SK-N-SH (cell line): Measurements from ENCODE around the gene IFIT1B. TPM values are rescaled to one million over a fixed set of nuclear protein-coding genes. Genes with fewer than 3 reads are reported as not detected.

ENCODE experiments used
- CTCF ChIA-PET: fragments of 300-600, 350-600 bp; formaldehyde crosslinking; extraction: SDS; loops from one replicate; lab custom pipeline; 2021; lab: Yijun Ruan, JAX
- POLR2A ChIA-PET: fragments of 350-600 bp; sonication (Branson Sonifier 250); formaldehyde crosslinking; extraction: SDS; loops from one replicate; lab custom pipeline; 2020; ENCODE audit warnings: antibody characterized with exemption, inconsistent platforms; lab: Yijun Ruan, JAX
- DNase-seq: peaks from one replicate; pipeline ENCODE4 v3.0.0; 2012
- H2AFZ ChIP-seq: fragments of 200-600 bp; sonication (generic); 2 replicates; pipeline ENCODE4 v1.8.1; 2016; ENCODE audit warnings: antibody characterized with exemption, mild to moderate bottlenecking, low read depth
- H3F3A ChIP-seq: fragments of 200-600 bp; sonication (generic); replicated peaks from 2 replicates; pipeline ENCODE3; 2016; ENCODE audit warnings: antibody characterized with exemption, mild to moderate bottlenecking; ENCODE audit not compliant: insufficient read depth
- H3K27ac ChIP-seq, 2 experiments: fragments of 200-500 bp in 1 of 2; fragments of 200-600 bp in 1 of 2; sonication (Bioruptor generic) in 1 of 2; sonication (generic), shearing (Covaris generic) in 1 of 2; 2 replicates each; pipeline versions ENCODE4 v1.5.1 to v1.6.1; 2014 to 2016; ENCODE audit warnings: low read depth in 2 of 2, inconsistent platforms in 1 of 2, low read length in 1 of 2, mild to moderate bottlenecking in 1 of 2, mixed read lengths in 1 of 2
- H3K27me3 ChIP-seq: fragments of 200-600 bp; sonication (generic), shearing (Covaris generic); 2 replicates; pipeline ENCODE4 v1.6.1; 2016; ENCODE audit warnings: mixed run types; ENCODE audit not compliant: insufficient read depth
- H3K36me3 ChIP-seq, 2 experiments: fragments of 200-500 bp in 1 of 2; fragments of 200-600 bp in 1 of 2; sonication (Bioruptor generic) in 1 of 2; sonication (generic) in 1 of 2; replicated peaks in 1 of 2; 2 replicates each; pipeline versions ENCODE3 to v1.5.1; 2014 to 2016; ENCODE audit warnings: low read length in 1 of 2, mild to moderate bottlenecking in 1 of 2; ENCODE audit not compliant: insufficient read depth in 2 of 2, control insufficient read depth in 1 of 2
- H3K4me1 ChIP-seq, 2 experiments: fragments of 200-500 bp in 1 of 2; fragments of 200-600 bp in 1 of 2; sonication (Bioruptor generic) in 1 of 2; sonication (generic), shearing (Covaris generic) in 1 of 2; 2 replicates each; pipeline versions ENCODE4 v1.5.1 to v1.6.1; 2014 to 2016; ENCODE audit warnings: low read depth in 1 of 2, low read length in 1 of 2, mixed run types in 1 of 2; ENCODE audit not compliant: insufficient read depth in 2 of 2, control insufficient read depth in 1 of 2
- H3K4me2 ChIP-seq: fragments of 200-600 bp; sonication (generic), shearing (Covaris generic); 2 replicates; pipeline ENCODE4 v1.6.1; 2017; ENCODE audit warnings: mixed run types
- H3K4me3 ChIP-seq, 2 experiments: fragments of 200-500 bp in 1 of 2; fragments of 200-600 bp in 1 of 2; sonication (Bioruptor generic) in 1 of 2; sonication (generic), shearing (Covaris generic) in 1 of 2; 2 replicates each; pipeline versions ENCODE4 v1.5.1 to v1.8.1; 2014 to 2016; ENCODE audit warnings: low read depth in 2 of 2, inconsistent platforms in 1 of 2, low read length in 1 of 2, mild to moderate bottlenecking in 1 of 2, mixed read lengths in 1 of 2, moderate library complexity in 1 of 2
- H3K79me2 ChIP-seq: fragments of 200-600 bp; sonication (generic); 2 replicates; pipeline ENCODE4 v1.8.1; 2017; ENCODE audit warnings: mild to moderate bottlenecking; ENCODE audit not compliant: insufficient read depth
- H3K9ac ChIP-seq: fragments of 200-600 bp; sonication (generic); 2 replicates; pipeline ENCODE4 v1.6.1; 2017; ENCODE audit warnings: mixed run types
- H3K9me2 ChIP-seq: fragments of 200-600 bp; sonication (generic); 2 replicates; pipeline ENCODE4 v1.6.1; 2017; ENCODE audit warnings: mixed run types
- H3K9me3 ChIP-seq: fragments of 200-600 bp; sonication (generic); 2 replicates; pipeline ENCODE4 v1.6.1; 2017; ENCODE audit warnings: mixed run types, mild to moderate bottlenecking, moderate library complexity
- H4K20me1 ChIP-seq: fragments of 200-600 bp; sonication (generic); 2 replicates; pipeline ENCODE4 v1.6.1; 2017; ENCODE audit warnings: mild to moderate bottlenecking, mixed run types; ENCODE audit not compliant: insufficient read depth
- CTCF ChIP-seq: fragments of 200-600 bp; sonication (generic); IDR thresholded peaks from 2 replicates; pipeline ENCODE4 v1.6.1; 2017; ENCODE audit warnings: antibody characterized with exemption, mild to moderate bottlenecking, moderate library complexity
- ELF1 ChIP-seq: IDR thresholded peaks from 2 replicates; pipeline ENCODE4 v1.4.0; 2012
- FOSL2 ChIP-seq: IDR thresholded peaks from 2 replicates; pipeline ENCODE4 v1.4.0; 2012; ENCODE audit warnings: low read depth, mild to moderate bottlenecking, moderate library complexity, borderline replicate concordance
- FOXJ3 ChIP-seq: sonication (generic); formaldehyde crosslinking; IDR thresholded peaks from 2 replicates; pipeline ENCODE4 v1.5.1; 2020; ENCODE audit warnings: mild to moderate bottlenecking, missing genetic modification reagents
- FOXM1 ChIP-seq: IDR thresholded peaks from 2 replicates; pipeline ENCODE4 v1.4.0; 2012; ENCODE audit warnings: low read depth, mild to moderate bottlenecking
- MEF2A ChIP-seq: IDR thresholded peaks from 2 replicates; pipeline ENCODE4 v1.4.0; 2012; ENCODE audit warnings: low read depth, borderline replicate concordance
- POLR2AphosphoS5 ChIP-seq: IDR thresholded peaks from 2 replicates; pipeline ENCODE4 v1.6.1; 2012; ENCODE audit warnings: low read depth, low read length
- RCOR1 ChIP-seq: fragments of 150-350 bp; IDR thresholded peaks from 2 replicates; pipeline ENCODE4 v1.6.1; 2017; ENCODE audit warnings: antibody characterized with exemption, low read length
- YY1 ChIP-seq: IDR thresholded peaks from 2 replicates; pipeline ENCODE4 v1.4.0; 2012; ENCODE audit warnings: low read depth, mild to moderate bottlenecking
- WGBS: methylation state at CpG from one replicate; pipeline ENCODE4 v1.1.6; 2017; ENCODE audit warnings: low lambda C conversion rate; 5-methylcytosine and 5-hydroxymethylcytosine counted together
- polyA plus RNA-seq, 3 experiments: library from polyadenylated mRNA; depleted of rRNA; stranded (reverse); fragments of >200 nt; gene quantifications; 2 replicates each; pipeline ENCODE4 v1.2.3, GENCODE V29; 2012
- TF ChIP-seq, protein P1 (sequence below): fragments of 150-350 bp; IDR thresholded peaks from 2 replicates; pipeline ENCODE4 v1.6.1; 2016; ENCODE audit warnings: mild to moderate bottlenecking, low read depth, low read length
- TF ChIP-seq, protein P2 (sequence below): IDR thresholded peaks from 2 replicates; pipeline ENCODE4 v1.4.0; 2012; ENCODE audit warnings: low read depth, borderline replicate concordance

The IFIT1B gene
- polyA plus RNA-seq, 1 of the 3 experiments (the other 2 are of a cell fraction) = 0.03 TPM

DNA sequence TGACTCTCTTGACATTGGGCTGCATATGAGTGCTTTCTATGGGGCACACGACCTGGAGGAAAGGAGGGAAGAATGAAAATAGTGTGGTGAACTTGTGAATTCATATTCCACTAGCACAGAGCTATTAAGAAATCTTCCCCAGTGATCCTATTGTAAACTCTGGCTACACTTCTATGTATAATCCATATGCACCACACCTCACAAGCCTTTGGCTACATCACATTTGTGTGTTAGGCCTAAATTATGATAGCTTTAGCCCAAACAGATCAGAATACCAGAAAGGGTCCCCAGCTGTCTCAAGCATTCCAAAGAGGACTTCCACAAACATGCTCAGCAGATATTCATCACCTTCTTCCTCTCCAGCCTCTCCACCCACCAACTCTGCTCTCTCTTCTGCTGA lies 9.7 kb upstream of the IFIT1B start:
- Histone ChIP-seq H3K4me1 (peaks cover 3 to 4% of the 10 kb centered on the region in 2 experiments; a peak in 1 of 4 replicates), H3K9ac (no peak overlapping the region), H3K9me2 (no peaks in the 10 kb centered on the region), H3K4me2 (no peak overlapping the region), H3K9me3 (no peaks in the 10 kb centered on the region), H3F3A (no peaks in the 10 kb centered on the region), H3K27me3 (no peaks in the 10 kb centered on the region), H2AFZ (no peak overlapping the region), H3K36me3 (no peaks in the 10 kb centered on the region), H4K20me1 (no peaks in the 10 kb centered on the region), H3K79me2 (no peaks in the 10 kb centered on the region), H3K4me3 (no peak overlapping the region), H3K27ac (no peak overlapping the region)
- 67% methylated on average over 1 of the region's 1 CpG for WGBS
- DNase-seq = no peak
- CTCF ChIA-PET = interaction anchor here (1.1 to 3.6 kb wide), 13 partner anchors 9 to 154 kb away, joined by 3 to 17 read pairs (median 8); partner anchors contain the start of gene IFIT1B
- TF ChIP-seq YY1 = no peak
- no peak for TF ChIP-seq FOSL2
- TF ChIP-seq ELF1 = no peak
- TF ChIP-seq, protein P1, sequence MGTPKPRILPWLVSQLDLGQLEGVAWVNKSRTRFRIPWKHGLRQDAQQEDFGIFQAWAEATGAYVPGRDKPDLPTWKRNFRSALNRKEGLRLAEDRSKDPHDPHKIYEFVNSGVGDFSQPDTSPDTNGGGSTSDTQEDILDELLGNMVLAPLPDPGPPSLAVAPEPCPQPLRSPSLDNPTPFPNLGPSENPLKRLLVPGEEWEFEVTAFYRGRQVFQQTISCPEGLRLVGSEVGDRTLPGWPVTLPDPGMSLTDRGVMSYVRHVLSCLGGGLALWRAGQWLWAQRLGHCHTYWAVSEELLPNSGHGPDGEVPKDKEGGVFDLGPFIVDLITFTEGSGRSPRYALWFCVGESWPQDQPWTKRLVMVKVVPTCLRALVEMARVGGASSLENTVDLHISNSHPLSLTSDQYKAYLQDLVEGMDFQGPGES = no peak
- TF ChIP-seq POLR2AphosphoS5 = no peak
- TF ChIP-seq FOXM1 = no peak
- TF ChIP-seq RCOR1 = no peak
- TF ChIP-seq CTCF = no peak
- TF ChIP-seq, protein P2, sequence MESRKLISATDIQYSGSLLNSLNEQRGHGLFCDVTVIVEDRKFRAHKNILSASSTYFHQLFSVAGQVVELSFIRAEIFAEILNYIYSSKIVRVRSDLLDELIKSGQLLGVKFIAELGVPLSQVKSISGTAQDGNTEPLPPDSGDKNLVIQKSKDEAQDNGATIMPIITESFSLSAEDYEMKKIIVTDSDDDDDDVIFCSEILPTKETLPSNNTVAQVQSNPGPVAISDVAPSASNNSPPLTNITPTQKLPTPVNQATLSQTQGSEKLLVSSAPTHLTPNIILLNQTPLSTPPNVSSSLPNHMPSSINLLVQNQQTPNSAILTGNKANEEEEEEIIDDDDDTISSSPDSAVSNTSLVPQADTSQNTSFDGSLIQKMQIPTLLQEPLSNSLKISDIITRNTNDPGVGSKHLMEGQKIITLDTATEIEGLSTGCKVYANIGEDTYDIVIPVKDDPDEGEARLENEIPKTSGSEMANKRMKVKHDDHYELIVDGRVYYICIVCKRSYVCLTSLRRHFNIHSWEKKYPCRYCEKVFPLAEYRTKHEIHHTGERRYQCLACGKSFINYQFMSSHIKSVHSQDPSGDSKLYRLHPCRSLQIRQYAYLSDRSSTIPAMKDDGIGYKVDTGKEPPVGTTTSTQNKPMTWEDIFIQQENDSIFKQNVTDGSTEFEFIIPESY = no peak
- TF ChIP-seq MEF2A = no peak
- TF ChIP-seq FOXJ3 (CRISPR knock-in tag) = no peak
- POLR2A ChIA-PET = no interaction called here
